Peyer's patch (tissue), 4 donors: ENCODE results near the gene TXNDC2. TPM values are rescaled to one million over a fixed set of nuclear protein-coding genes. Genes with fewer than 3 reads are reported as not detected.

ENCODE experiments used
- DNase-seq, 3 donors: peaks; one replicate each; pipeline ENCODE4 v3.0.0-alpha.2; 2017 to 2019
- H3K27ac ChIP-seq, 4 donors: fragments of 200-600 bp; sonication (generic); one replicate each; pipeline ENCODE4 v1.5.1; 2016 to 2019
- H3K27me3 ChIP-seq, 2 donors: fragments of 200-600 bp; sonication (generic); one replicate each; pipeline ENCODE4 v1.5.1; 2019
- H3K36me3 ChIP-seq, 3 donors: fragments of 200-600 bp; sonication (generic); one replicate each; pipeline ENCODE4 v1.5.1; 2016 to 2019
- H3K4me1 ChIP-seq, 4 donors: fragments of 200-600 bp; sonication (generic); one replicate each; pipeline ENCODE4 v1.5.1; 2016 to 2019
- H3K4me3 ChIP-seq, 4 donors: fragments of 200-600 bp; sonication (generic); 1 replicate in 3 of 4; 2 replicates in 1 of 4; pipeline ENCODE4 v1.5.1; 2016 to 2019; ENCODE audit warnings: mild to moderate bottlenecking in 1 of 4
- H3K9me3 ChIP-seq, 4 donors: fragments of 200-600 bp; sonication (generic); one replicate each; pipeline ENCODE4 v1.5.1; 2016 to 2019; ENCODE audit warnings: mild to moderate bottlenecking in 1 of 4
- POLR2A ChIP-seq, 2 donors: fragments of 450-650 bp; IDR thresholded peaks; one replicate each; pipeline ENCODE4 v1.5.1; 2017; ENCODE audit warnings: antibody characterized with exemption in 2 of 2, mild to moderate bottlenecking in 2 of 2, moderate library complexity in 2 of 2
- total RNA-seq, 4 donors: library from RNA; depleted of rRNA; stranded (reverse); fragments of >200 nt; gene quantifications; one replicate each; pipeline ENCODE4 v1.1.0, GENCODE V29; 2016
- TF ChIP-seq, protein P1 (sequence below), 6 experiments: fragments of 450-650 bp in 4 of 6; fragments of 200-600 bp in 2 of 6; sonication (generic) in 1 of 6; IDR thresholded peaks; one replicate each; pipeline ENCODE4 v1.5.1; 2017 to 2019; ENCODE audit warnings: antibody characterized with exemption in 6 of 6, mild to moderate bottlenecking in 3 of 6, moderate library complexity in 1 of 6

Gene TXNDC2
- total RNA-seq, 4 donors from 2014 or later = not detected

DNA sequence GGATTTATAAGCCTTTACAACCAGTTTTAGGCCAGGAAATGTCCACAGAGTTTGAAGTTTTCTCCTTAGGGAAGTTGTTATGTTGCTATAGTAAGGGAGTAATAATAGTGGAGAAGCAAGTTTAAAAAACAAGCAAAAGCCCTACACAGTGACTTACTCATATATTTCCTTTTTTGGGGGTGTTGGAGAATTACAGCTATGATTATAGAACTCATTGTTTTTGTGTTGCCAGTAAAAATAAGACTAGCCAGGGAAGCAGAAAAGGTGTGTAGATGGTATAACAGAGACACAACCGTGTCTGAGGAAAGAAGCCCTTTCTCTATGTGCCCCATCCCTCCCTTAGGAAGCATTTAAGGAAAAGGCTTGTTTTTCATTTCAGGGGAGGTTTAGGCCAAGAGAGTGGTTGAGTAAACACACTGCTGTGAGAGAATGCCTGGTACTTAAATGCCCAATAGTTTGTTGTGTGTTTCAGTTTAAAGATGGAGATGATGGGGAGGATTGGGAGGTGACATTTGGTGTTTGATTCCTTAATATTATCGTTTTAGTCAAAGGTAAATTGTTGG lies 30.4 kb downstream of the TXNDC2 start:
- no peak for DNase-seq
- no peak for TF ChIP-seq POLR2A (IDR thresholded peaks at IDR 0.05)
- TF ChIP-seq, protein P1, sequence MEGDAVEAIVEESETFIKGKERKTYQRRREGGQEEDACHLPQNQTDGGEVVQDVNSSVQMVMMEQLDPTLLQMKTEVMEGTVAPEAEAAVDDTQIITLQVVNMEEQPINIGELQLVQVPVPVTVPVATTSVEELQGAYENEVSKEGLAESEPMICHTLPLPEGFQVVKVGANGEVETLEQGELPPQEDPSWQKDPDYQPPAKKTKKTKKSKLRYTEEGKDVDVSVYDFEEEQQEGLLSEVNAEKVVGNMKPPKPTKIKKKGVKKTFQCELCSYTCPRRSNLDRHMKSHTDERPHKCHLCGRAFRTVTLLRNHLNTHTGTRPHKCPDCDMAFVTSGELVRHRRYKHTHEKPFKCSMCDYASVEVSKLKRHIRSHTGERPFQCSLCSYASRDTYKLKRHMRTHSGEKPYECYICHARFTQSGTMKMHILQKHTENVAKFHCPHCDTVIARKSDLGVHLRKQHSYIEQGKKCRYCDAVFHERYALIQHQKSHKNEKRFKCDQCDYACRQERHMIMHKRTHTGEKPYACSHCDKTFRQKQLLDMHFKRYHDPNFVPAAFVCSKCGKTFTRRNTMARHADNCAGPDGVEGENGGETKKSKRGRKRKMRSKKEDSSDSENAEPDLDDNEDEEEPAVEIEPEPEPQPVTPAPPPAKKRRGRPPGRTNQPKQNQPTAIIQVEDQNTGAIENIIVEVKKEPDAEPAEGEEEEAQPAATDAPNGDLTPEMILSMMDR (IDR thresholded peaks at IDR 0.05) = no peak
- Histone ChIP-seq H3K36me3 (no peaks in the 10 kb centered on the region), H3K27me3 (no peaks in the 10 kb centered on the region), H3K27ac (peak overlapping the region in 3 of 4 donors; percentile 46 to 100 (median 97)), H3K9me3 (no peaks in the 10 kb centered on the region), H3K4me1 (peaks cover 0 to 54% (median 21%) of the 10 kb centered on the region in 4 donors), H3K4me3 (peak overlapping the region in 2 of 4 donors; percentile 90 to 99)

DNA sequence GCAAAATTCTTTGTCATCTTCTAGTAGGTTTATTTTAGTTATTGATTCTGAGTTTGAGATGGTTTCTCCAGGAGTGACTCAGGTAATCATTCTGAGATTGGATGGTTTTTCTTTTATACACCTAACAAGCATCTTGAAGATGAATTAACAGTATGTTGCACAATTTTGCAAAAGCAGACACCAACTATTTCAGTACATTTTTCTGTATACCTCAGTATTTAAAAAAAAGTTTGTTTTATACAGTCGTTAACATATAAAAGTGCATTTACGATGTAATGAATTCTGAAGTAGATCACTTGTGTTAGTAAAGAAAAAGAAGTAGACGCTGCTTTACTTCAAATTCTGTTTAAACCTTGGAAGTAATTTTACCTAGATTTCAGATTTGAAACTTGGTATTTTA lies 31.0 kb downstream of the TXNDC2 start:
- DNase-seq = no peak
- H3K27me3 ChIP-seq = no peaks in the 10 kb centered on the region
- no peaks in the 10 kb centered on the region for H3K9me3 ChIP-seq
- H3K27ac ChIP-seq = peak overlapping the region in 1 of 4 donors; percentile 97
- no peaks in the 10 kb centered on the region for H3K36me3 ChIP-seq
- TF ChIP-seq, protein P1 (IDR thresholded peaks at IDR 0.05) = no peak
- TF ChIP-seq POLR2A (IDR thresholded peaks at IDR 0.05) = no peak
- H3K4me1 ChIP-seq = peaks cover 0 to 57% (median 23%) of the 10 kb centered on the region in 4 donors
- H3K4me3 ChIP-seq = peak overlapping the region in 1 of 4 donors; percentile 99

DNA sequence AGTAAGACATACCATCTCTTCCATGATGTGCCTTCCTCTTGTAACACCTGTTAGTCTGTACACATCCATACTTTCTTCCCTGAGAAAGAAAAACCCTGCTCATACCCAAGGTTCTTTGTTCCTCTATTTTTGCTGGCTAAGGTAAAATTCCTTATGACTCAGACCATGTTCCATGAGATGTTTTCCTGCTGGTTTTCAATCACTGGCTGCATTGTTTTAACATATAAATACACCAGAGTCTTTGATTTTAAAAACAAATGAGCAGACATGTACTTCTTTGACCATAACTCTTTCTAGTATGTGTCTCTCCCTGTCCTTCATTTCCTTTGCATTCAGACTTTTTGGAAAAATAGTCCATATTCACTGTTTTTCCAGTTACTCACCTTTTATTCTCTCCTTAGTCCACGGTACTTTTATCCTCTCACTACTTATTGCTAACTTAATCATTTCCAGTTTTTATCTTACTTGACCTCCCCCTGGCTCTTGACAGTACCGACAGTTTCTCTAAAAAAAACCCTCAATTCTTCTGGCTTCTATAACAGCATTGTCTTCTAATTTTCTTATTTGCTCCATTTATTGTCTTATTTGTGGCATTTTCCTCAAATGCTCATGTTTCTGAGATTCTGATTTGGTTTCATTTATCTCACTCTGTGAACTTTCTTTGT lies 32.4 kb downstream of the TXNDC2 start:
- Histone ChIP-seq H3K4me1 (peaks cover 0 to 61% (median 23%) of the 10 kb centered on the region in 4 donors), H3K27me3 (no peaks in the 10 kb centered on the region), H3K4me3 (no peak overlapping the region), H3K9me3 (no peaks in the 10 kb centered on the region), H3K27ac (no peak overlapping the region), H3K36me3 (no peaks in the 10 kb centered on the region)
- DNase-seq = no peak
- TF ChIP-seq, protein P1 (IDR thresholded peaks at IDR 0.05) = no peak
- no peak for TF ChIP-seq POLR2A (IDR thresholded peaks at IDR 0.05)

DNA sequence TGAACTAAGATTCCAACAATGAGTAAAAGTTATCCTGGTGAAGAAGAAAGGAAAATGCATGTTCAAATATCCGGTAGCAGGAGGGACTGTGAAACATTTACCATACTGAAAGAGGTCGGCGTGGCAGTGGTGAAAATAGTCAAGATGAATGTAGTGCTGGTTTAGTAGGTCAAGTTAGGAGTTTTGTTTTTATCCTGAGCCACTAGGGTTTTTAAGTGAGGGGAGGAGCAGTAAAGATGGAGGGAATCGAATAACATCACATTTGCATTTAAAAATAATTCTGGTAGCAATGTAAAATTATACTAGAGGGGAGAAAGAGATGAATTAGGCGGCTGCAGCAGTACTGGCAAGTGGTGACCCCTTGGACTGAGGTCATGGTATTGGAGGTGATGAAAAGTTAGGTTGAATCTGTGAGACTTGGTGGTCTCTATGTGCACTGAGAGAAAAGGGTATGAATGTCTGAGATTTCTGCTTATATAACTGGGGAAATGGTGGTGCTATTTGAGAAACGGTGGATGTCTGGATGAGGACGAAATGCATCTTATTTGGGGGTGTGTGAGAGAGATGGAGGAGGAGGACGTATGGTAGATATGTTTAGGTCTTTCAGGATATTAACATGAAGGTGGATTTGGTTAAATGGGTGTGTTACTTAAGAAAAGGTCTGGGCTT lies 33.9 kb downstream of the TXNDC2 start:
- DNase-seq = no peak
- Histone ChIP-seq H3K27me3 (no peaks in the 10 kb centered on the region), H3K4me3 (no peak overlapping the region), H3K27ac (no peak overlapping the region), H3K36me3 (no peaks in the 10 kb centered on the region), H3K9me3 (no peaks in the 10 kb centered on the region), H3K4me1 (peaks cover 0 to 74% (median 23%) of the 10 kb centered on the region in 4 donors)
- TF ChIP-seq, protein P1 (IDR thresholded peaks at IDR 0.05) = no peak
- TF ChIP-seq POLR2A (IDR thresholded peaks at IDR 0.05) = no peak

DNA sequence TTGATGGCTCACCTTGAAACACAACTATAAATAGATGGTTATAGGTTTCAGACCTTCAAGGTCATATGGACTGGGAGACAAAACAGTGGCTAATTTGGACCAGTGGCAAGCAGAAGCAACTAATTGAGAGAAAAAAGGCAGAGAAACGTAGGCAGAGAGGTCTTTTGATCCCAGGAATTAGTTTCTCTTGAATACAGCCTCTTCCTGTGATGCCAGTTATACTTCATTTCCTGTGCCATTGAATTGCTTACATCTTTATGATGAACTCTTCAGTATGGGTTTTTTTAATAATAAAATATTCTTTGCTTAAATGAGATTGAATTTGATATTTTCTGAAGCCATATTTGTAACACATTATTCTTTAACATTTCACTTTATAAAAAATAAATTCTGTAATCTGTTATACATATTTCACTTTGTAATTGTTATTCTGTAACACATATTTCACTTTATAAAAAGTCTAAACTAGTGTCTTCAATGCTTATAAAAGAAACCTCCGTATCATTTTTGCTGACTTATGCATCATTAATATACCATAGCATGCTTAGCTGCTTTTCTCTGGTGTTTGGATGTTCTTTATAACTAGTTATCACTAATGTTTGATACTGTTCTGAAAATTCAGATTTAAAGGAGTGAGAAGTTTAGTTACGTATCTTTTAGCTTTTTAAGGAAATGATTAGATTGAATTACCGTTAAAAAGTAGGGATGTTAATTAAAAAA lies 37.0 kb downstream of the TXNDC2 start:
- no peak overlapping the region for H3K27ac ChIP-seq
- DNase-seq = no peak
- H3K27me3 ChIP-seq = no peaks in the 10 kb centered on the region
- no peaks in the 10 kb centered on the region for H3K36me3 ChIP-seq
- peaks cover 0 to 84% (median 24%) of the 10 kb centered on the region in 4 donors for H3K4me1 ChIP-seq
- TF ChIP-seq, protein P1 (IDR thresholded peaks at IDR 0.05) = no peak
- no peak for TF ChIP-seq POLR2A (IDR thresholded peaks at IDR 0.05)
- H3K9me3 ChIP-seq = no peaks in the 10 kb centered on the region
- no peak overlapping the region for H3K4me3 ChIP-seq
